K562 (cell line): ENCODE measurements around the gene MORF4L1. TPM values are rescaled to one million over a fixed set of nuclear protein-coding genes. Genes with fewer than 3 reads are reported as not detected.
A peak's percentile ranks its signal among the peaks of the same experiment; 100 is the strongest.

ENCODE experiments used
- ATAC-seq: fragments of 200-7000 bp; cut with Tn5 transposase; 3 replicates; pipeline ENCODE4 v1.9.1; 2020; ENCODE audit warnings: moderate library complexity
- BruUV-seq: library from RNA; stranded (reverse); fragments of 400-500 nt; replicated peaks from 2 replicates; lab custom pipeline; 2021; lab: Mats Ljungman, UMichigan
- CTCF ChIA-PET: fragments of 300-600 bp; formaldehyde crosslinking; extraction: SDS; loops from one replicate; lab custom pipeline; 2021; ENCODE audit warnings: low intra/inter-chr PET ratio; lab: Yijun Ruan, JAX
- POLR2A ChIA-PET: fragments of 300-600, 350-650 bp; sonication (Branson Sonifier 250); formaldehyde crosslinking; extraction: SDS; loops from one replicate; lab custom pipeline; 2021; ENCODE audit warnings: antibody characterized with exemption, inconsistent platforms; lab: Yijun Ruan, JAX
- DNase-seq, 4 experiments: peaks; one replicate each; pipeline versions ENCODE4 v3.0.0 to v3.0.0-alpha.2; 2011 to 2018; ENCODE audit warnings: low spot score in 3 of 4, mixed read lengths in 3 of 4; ENCODE audit errors: extremely low read depth in 1 of 4
- FAIRE-seq: peaks from 2 replicates; lab custom pipeline; 2011; peaks lifted over from hg19 to GRCh38; lab: Jason Lieb, UNC
- H2AFZ ChIP-seq: 2 replicates; pipeline ENCODE4 v1.6.0; 2011; ENCODE audit warnings: low read depth, low read length, control low read depth, inconsistent platforms
- H3K27ac ChIP-seq: fragments of 200-600 bp; 3 replicates; pipeline ENCODE4 v1.8.0; 2011; ENCODE audit warnings: low read depth, mild to moderate bottlenecking, control low read depth, inconsistent platforms, low read length, moderate library complexity, mixed read lengths; ENCODE audit errors: extremely low read depth
- H3K27me3 ChIP-seq, 2 experiments: fragments of 300-600 bp in 1 of 2; 2 replicates in 1 of 2; 3 replicates in 1 of 2; pipeline versions ENCODE4 v1.6.0 to v1.8.0; 2011; ENCODE audit warnings: inconsistent platforms in 2 of 2, low read length in 2 of 2, mild to moderate bottlenecking in 1 of 2, mixed read lengths in 1 of 2, moderate library complexity in 1 of 2; ENCODE audit not compliant: control insufficient read depth in 2 of 2, insufficient read depth in 2 of 2
- H3K36me3 ChIP-seq: fragments of 300-600 bp; 3 replicates; pipeline ENCODE4 v1.8.0; 2011; ENCODE audit warnings: mild to moderate bottlenecking, low read length, inconsistent platforms; ENCODE audit not compliant: control insufficient read depth, insufficient read depth
- H3K4me1 ChIP-seq, 2 experiments: fragments of 200-600 bp in 1 of 2; replicated peaks in 1 of 2; 2 replicates in 1 of 2; 3 replicates in 1 of 2; pipeline versions ENCODE4 v1.5.1 to v1.8.0; 2011; ENCODE audit warnings: inconsistent platforms in 2 of 2, low read length in 2 of 2, mild to moderate bottlenecking in 1 of 2, mixed read lengths in 1 of 2, moderate library complexity in 1 of 2; ENCODE audit not compliant: control insufficient read depth in 2 of 2, insufficient read depth in 2 of 2
- H3K4me2 ChIP-seq: 2 replicates; pipeline ENCODE4 v1.6.1; 2011; ENCODE audit warnings: low read length, control low read depth, inconsistent platforms, mixed read lengths; ENCODE audit not compliant: insufficient read depth
- H3K4me3 ChIP-seq: fragments of 200-600 bp; sonication (generic), shearing (Covaris generic); 2 replicates; pipeline ENCODE4 v1.5.1; 2016; ENCODE audit warnings: control low read depth, inconsistent platforms
- H3K79me2 ChIP-seq: fragments of 200-600 bp; 3 replicates; pipeline ENCODE4 v1.8.0; 2011; ENCODE audit warnings: low read length, inconsistent platforms; ENCODE audit not compliant: control insufficient read depth, insufficient read depth
- H3K9ac ChIP-seq, 2 experiments: 2 replicates each; pipeline versions ENCODE4 v1.6.0 to v1.6.1; 2011; ENCODE audit warnings: low read depth in 2 of 2, low read length in 2 of 2, control low read depth in 1 of 2, inconsistent platforms in 1 of 2, mild to moderate bottlenecking in 1 of 2, mixed read lengths in 1 of 2; ENCODE audit not compliant: insufficient read depth in 1 of 2
- H3K9me1 ChIP-seq: one replicate; pipeline ENCODE4 v1.6.0; 2011; ENCODE audit warnings: inconsistent platforms, mild to moderate bottlenecking, low read length, moderate library complexity; ENCODE audit not compliant: control insufficient read depth, insufficient read depth
- H3K9me3 ChIP-seq: replicated peaks from 2 replicates; pipeline ENCODE4 v1.5.1; 2011; ENCODE audit warnings: low read depth, low read length, inconsistent platforms; ENCODE audit not compliant: control insufficient read depth, insufficient read depth
- H4K20me1 ChIP-seq: replicated peaks from 2 replicates; pipeline ENCODE4 v1.6.1; 2011; ENCODE audit warnings: low read length, inconsistent platforms, mixed read lengths; ENCODE audit not compliant: control insufficient read depth, insufficient read depth
- GATAD2B ChIP-seq: fragments of 450-650 bp; IDR thresholded peaks from 2 replicates; pipeline ENCODE4 v1.6.1; 2017; ENCODE audit warnings: mild to moderate bottlenecking, borderline replicate concordance
- HDAC1 ChIP-seq, 2 experiments: fragments of 450-650 bp; IDR thresholded peaks; 2 replicates each; pipeline ENCODE4 v1.6.1; 2016 to 2017; ENCODE audit warnings: inconsistent platforms in 1 of 2, mild to moderate bottlenecking in 1 of 2, moderate library complexity in 1 of 2
- KDM2B ChIP-seq: fragments of 250-450 bp; sonication (Bioruptor Pico); IDR thresholded peaks from 2 replicates; pipeline ENCODE4 v1.8.0; 2021; ENCODE audit warnings: mild to moderate bottlenecking, moderate library complexity
- MECOM ChIP-seq: fragments of 250-450 bp; sonication (Bioruptor Pico); IDR thresholded peaks from 2 replicates; pipeline ENCODE4 v1.8.0; 2022; ENCODE audit warnings: inconsistent platforms
- MYBL2 ChIP-seq, 2 experiments: fragments of 450-650 bp in 1 of 2; sonication (generic) in 1 of 2; formaldehyde crosslinking in 1 of 2; IDR thresholded peaks; 2 replicates each; pipeline versions ENCODE4 v1.6.1 to v1.8.1; 2017 to 2022; ENCODE audit warnings: borderline replicate concordance in 1 of 2, inconsistent platforms in 1 of 2, low read depth in 1 of 2, mild to moderate bottlenecking in 1 of 2, missing genetic modification reagents in 1 of 2, moderate library complexity in 1 of 2
- NR4A1 ChIP-seq, 2 experiments: fragments of 250-450 bp in 1 of 2; fragments of 450-650 bp in 1 of 2; sonication (Bioruptor Pico) in 1 of 2; IDR thresholded peaks; 2 replicates each; pipeline versions ENCODE4 v1.4.0 to v1.6.1; 2016 to 2020; ENCODE audit warnings: mild to moderate bottlenecking in 2 of 2, missing compliant biosample characterization in 1 of 2, missing genetic modification characterization in 1 of 2, moderate library complexity in 1 of 2
- SLC30A9 ChIP-seq: fragments of 250-450 bp; sonication (Bioruptor Pico); IDR thresholded peaks from 2 replicates; pipeline ENCODE4 v1.8.0; 2022; ENCODE audit warnings: mild to moderate bottlenecking, moderate library complexity
- ZNF224 ChIP-seq: sonication (generic); formaldehyde crosslinking; IDR thresholded peaks from 2 replicates; pipeline ENCODE4 v1.8.0; 2022; ENCODE audit warnings: mild to moderate bottlenecking, missing genetic modification reagents
- ZNF77 ChIP-seq: fragments of 250-450 bp; sonication (Bioruptor Pico); IDR thresholded peaks from 2 replicates; pipeline ENCODE4 v1.5.0; 2020
- WGBS: fragments of 100-300 bp; shearing (Covaris generic); methylation state at CpG from one replicate; pipeline ENCODE4 v1.1.6; 2016; ENCODE audit warnings: low coverage, mixed read lengths; ENCODE audit not compliant: insufficient coverage; ENCODE audit errors: missing lambda C conversion rate; 5-methylcytosine and 5-hydroxymethylcytosine counted together
- in situ Hi-C: fragments of 300-500 bp; cut with MboI; formaldehyde crosslinking; loops from 4 replicates; pipeline ENCODE4 v1.15.0; 2018; ENCODE audit warnings: inconsistent platforms, mixed read lengths
- intact Hi-C: fragments of 100-400 bp; cut with micrococcal nuclease; formaldehyde crosslinking; loops from 2 replicates; pipeline ENCODE4 v1.14.2; 2022
- polyA plus RNA-seq, 8 experiments: library from polyadenylated mRNA; depleted of rRNA in 4 of 8; stranded (reverse) in 5 of 8; unstranded in 3 of 8; fragments of >200 nt; fragmentation: Nextera tagmentation in 2 of 8; fragmentation: Illumina TruSeq in 1 of 8; extraction: Ambion mirVana in 2 of 8; extraction: Trizol in 1 of 8; gene quantifications; 2 replicates each; pipeline versions ENCODE4 v1.2.1 to v1.2.3, GENCODE V29; 2011 to 2014; ENCODE audit warnings: inconsistent platforms in 1 of 8, missing spikeins in 1 of 8
- total RNA-seq, 7 experiments: library from RNA; depleted of rRNA in 6 of 7; stranded (reverse); fragments of >200 nt in 6 of 7; fragmentation: Illumina TruSeq in 2 of 7; extraction: Trizol in 2 of 7; gene quantifications; 2 replicates each; pipeline versions ENCODE4 v1.2.1 to v1.2.3, GENCODE V29; 2011 to 2021; ENCODE audit warnings: low replicate concordance in 1 of 7
- TF ChIP-seq, protein P1 (sequence below): fragments of 250-450 bp; sonication (Bioruptor Pico); IDR thresholded peaks from 2 replicates; pipeline ENCODE4 v1.4.0; 2020; ENCODE audit warnings: mild to moderate bottlenecking
- TF ChIP-seq, protein P2 (sequence below): sonication (generic); formaldehyde crosslinking; IDR thresholded peaks from 2 replicates; pipeline ENCODE4 v1.8.1; 2023; ENCODE audit warnings: mild to moderate bottlenecking, missing genetic modification reagents

Gene MORF4L1
- total and polyA plus RNA-seq, 9 of the 15 experiments (the other 6 are each of a cell fraction or from before 2014, with no cell fraction given): 127 to 615 (median 281) TPM

DNA sequence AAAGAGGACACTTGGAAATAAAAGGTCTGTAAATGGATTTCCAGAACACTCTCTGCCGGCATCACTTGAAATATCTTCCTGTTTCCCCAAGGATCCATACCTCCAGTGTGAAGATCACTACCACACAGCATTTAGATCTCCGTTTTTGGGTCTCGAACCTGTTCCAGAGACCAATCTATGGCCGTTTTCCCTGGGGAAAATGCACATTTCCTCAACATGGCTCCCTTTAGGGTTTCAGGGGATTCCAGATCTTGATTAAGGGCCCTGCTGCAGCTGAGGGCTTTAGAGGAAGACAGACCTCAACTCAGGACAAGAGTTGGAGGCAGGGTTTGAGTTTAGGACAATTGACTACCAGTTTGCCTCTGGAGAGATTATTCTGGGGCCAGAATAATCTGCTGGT lies 70.1 kb downstream of the MORF4L1 start:
- peaks cover 13% of the 10 kb centered on the region; the same call in 1 of the 3 replicates for H3K36me3 ChIP-seq
- no TSS peak for BruUV-seq
- CTCF ChIA-PET: no interaction called here
- peak overlapping the region; percentile 87 for H3K4me3 ChIP-seq
- no peak for FAIRE-seq
- H3K9me3 ChIP-seq: no peaks in the 10 kb centered on the region
- peak overlapping the region; percentile 21 to 59; a peak in 2 of 4 replicates for H3K9ac ChIP-seq
- peak overlapping the region; percentile 92 for H3K4me2 ChIP-seq
- WGBS: 61% methylated on average over 4 of the region's 4 CpGs
- peaks cover 22 to 28% of the 10 kb centered on the region in 2 experiments for H3K4me1 ChIP-seq
- no peaks in the 10 kb centered on the region for H4K20me1 ChIP-seq
- H2AFZ ChIP-seq: no peak overlapping the region
- intact Hi-C loops (no loop called here), in situ Hi-C loops (no loop called here)
- H3K27ac ChIP-seq: 0 out of 3 replicates have a peak overlapping the region, but pooled peaks have one; percentile 28
- TF ChIP-seq GATAD2B: no peak
- TF ChIP-seq ZNF224 (CRISPR knock-in tag): no peak
- TF ChIP-seq NR4A1 (CRISPR knock-in tag; IDR thresholded peaks at IDR 0.05): no peak
- TF ChIP-seq NR4A1 (tag; IDR thresholded peaks at IDR 0.05): no peak
- no peak for TF ChIP-seq KDM2B (CRISPR knock-in tag)
- TF ChIP-seq, protein P1, sequence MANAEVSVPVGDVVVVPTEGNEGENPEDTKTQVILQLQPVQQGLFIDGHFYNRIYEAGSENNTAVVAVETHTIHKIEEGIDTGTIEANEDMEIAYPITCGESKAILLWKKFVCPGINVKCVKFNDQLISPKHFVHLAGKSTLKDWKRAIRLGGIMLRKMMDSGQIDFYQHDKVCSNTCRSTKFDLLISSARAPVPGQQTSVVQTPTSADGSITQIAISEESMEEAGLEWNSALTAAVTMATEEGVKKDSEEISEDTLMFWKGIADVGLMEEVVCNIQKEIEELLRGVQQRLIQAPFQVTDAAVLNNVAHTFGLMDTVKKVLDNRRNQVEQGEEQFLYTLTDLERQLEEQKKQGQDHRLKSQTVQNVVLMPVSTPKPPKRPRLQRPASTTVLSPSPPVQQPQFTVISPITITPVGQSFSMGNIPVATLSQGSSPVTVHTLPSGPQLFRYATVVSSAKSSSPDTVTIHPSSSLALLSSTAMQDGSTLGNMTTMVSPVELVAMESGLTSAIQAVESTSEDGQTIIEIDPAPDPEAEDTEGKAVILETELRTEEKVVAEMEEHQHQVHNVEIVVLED: no peak
- no peak for TF ChIP-seq ZNF77
- no peak for TF ChIP-seq MYBL2 (IDR thresholded peaks at IDR 0.05; ENCODE audit: low read depth)
- no peak for TF ChIP-seq MYBL2 (CRISPR knock-in tag; IDR thresholded peaks at IDR 0.05; ENCODE audit: borderline replicate concordance)
- no peak for TF ChIP-seq MECOM
- TF ChIP-seq, protein P2, sequence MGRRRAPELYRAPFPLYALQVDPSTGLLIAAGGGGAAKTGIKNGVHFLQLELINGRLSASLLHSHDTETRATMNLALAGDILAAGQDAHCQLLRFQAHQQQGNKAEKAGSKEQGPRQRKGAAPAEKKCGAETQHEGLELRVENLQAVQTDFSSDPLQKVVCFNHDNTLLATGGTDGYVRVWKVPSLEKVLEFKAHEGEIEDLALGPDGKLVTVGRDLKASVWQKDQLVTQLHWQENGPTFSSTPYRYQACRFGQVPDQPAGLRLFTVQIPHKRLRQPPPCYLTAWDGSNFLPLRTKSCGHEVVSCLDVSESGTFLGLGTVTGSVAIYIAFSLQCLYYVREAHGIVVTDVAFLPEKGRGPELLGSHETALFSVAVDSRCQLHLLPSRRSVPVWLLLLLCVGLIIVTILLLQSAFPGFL (CRISPR knock-in tag): no peak
- no peak for TF ChIP-seq SLC30A9 (CRISPR knock-in tag)
- no peak for TF ChIP-seq HDAC1 (IDR thresholded peaks at IDR 0.05)
- TF ChIP-seq, all 486 proteins: peak for 0
- Histone ChIP-seq H3K9me1 (no peaks in the 10 kb centered on the region), H3K27me3 (no peaks in the 10 kb centered on the region), H3K79me2 (peaks cover 40% of the 10 kb centered on the region)
- POLR2A ChIA-PET: interaction anchor here (2.4 kb wide), 1 partner anchor 9 kb away, joined by 8 read pairs; no protein-coding TSS in a partner anchor
- no peak for ATAC-seq
- no peak for DNase-seq
